Measurements from ENCODE around the gene TTC12. TPM values are rescaled to one million over a fixed set of nuclear protein-coding genes. Genes with fewer than 3 reads are reported as not detected.

Gene TTC12
- total and polyA plus RNA-seq, 2 experiments from 2014 or later, result 6.7 to 7.7 TPM

- Histone ChIP-seq H3K36me3 (ENCODE audit: low read depth) (no peaks in the 10 kb centered on the region), H3F3A (ENCODE audit: insufficient read depth) (no peaks in the 10 kb centered on the region), H3K9me2 (ENCODE audit: insufficient read depth) (no peaks in the 10 kb centered on the region), H2AFZ (no peak overlapping the region), H3K27ac (no peak overlapping the region), H4K20me1 (ENCODE audit: insufficient read depth) (no peaks in the 10 kb centered on the region), H3K79me2 (ENCODE audit: insufficient read depth) (no peaks in the 10 kb centered on the region), H3K4me1 (ENCODE audit: insufficient read depth) (no peaks in the 10 kb centered on the region), H3K4me3 (no peak overlapping the region), H3K27me3 (replicated peaks; ENCODE audit: insufficient read depth) (no peaks in the 10 kb centered on the region; the same call in none of the 2 replicates), H3K9ac (no peak overlapping the region), H3K9me3 (ENCODE audit: low read depth) (no peaks in the 10 kb centered on the region), H3K4me2 (ENCODE audit: unreplicated experiment) (no peak overlapping the region)
- in situ Hi-C loops (cut with MboI), result loop anchor here (10.0 kb wide), 3 partner anchors 492 to 1002 kb away; no protein-coding TSS in a partner anchor
- WGBS, 2 experiments (ENCODE audit: low coverage in 1 of 2, low lambda C conversion rate in 2 of 2, missing lambda C conversion rate in 2 of 2), result 59 to 60% methylated on average over 11 of the region's 11 CpGs
- no peak for TF ChIP-seq EZH2phosphoT487 (IDR thresholded peaks at IDR 0.05; ENCODE audit: insufficient read depth, low read depth)
- TF ChIP-seq EZH2 (IDR thresholded peaks at IDR 0.05; ENCODE audit: insufficient read depth, poor library complexity, severe bottlenecking), result no peak
- peak; percentile 39 for DNase-seq
Measured at GRCh38 chr11:113286509-113287497, 27.6 kb upstream of the TTC12 start.

GRCh38 chr11:113287801-113288200, 26.6 kb upstream of the TTC12 start:
- H3K4me3 ChIP-seq, result no peak overlapping the region
- TF ChIP-seq EZH2phosphoT487 (IDR thresholded peaks at IDR 0.05; ENCODE audit: insufficient read depth, low read depth) (no peak), EZH2 (IDR thresholded peaks at IDR 0.05; ENCODE audit: insufficient read depth, poor library complexity, severe bottlenecking) (no peak)
- H3K9me2 ChIP-seq (ENCODE audit: insufficient read depth), result no peaks in the 10 kb centered on the region
- DNase-seq, result no peak
- WGBS, 2 experiments (ENCODE audit: low coverage in 1 of 2, low lambda C conversion rate in 2 of 2, missing lambda C conversion rate in 2 of 2), result 63 to 70% methylated on average over 3 of the region's 3 CpGs
- H3K4me2 ChIP-seq (ENCODE audit: unreplicated experiment), result no peak overlapping the region
- in situ Hi-C loops (cut with MboI), result loop anchor here (10.0 kb wide), 3 partner anchors 493 to 1003 kb away; no protein-coding TSS in a partner anchor
- no peaks in the 10 kb centered on the region for H3K79me2 ChIP-seq (ENCODE audit: insufficient read depth)
- no peak overlapping the region for H3K27ac ChIP-seq
- H4K20me1 ChIP-seq (ENCODE audit: insufficient read depth), result no peaks in the 10 kb centered on the region
- no peaks in the 10 kb centered on the region for H3K9me3 ChIP-seq (ENCODE audit: low read depth)
- H3K4me1 ChIP-seq (ENCODE audit: insufficient read depth), result no peaks in the 10 kb centered on the region
- no peaks in the 10 kb centered on the region for H3K36me3 ChIP-seq (ENCODE audit: low read depth)
- no peaks in the 10 kb centered on the region for H3F3A ChIP-seq (ENCODE audit: insufficient read depth)
- H3K9ac ChIP-seq, result no peak overlapping the region
- H2AFZ ChIP-seq, result no peak overlapping the region
- peaks cover 4% of the 10 kb centered on the region for H3K27me3 ChIP-seq (replicated peaks; ENCODE audit: insufficient read depth)

GRCh38 chr11:113288286-113288863, 26.0 kb upstream of the TTC12 start:
- Histone ChIP-seq H3K27ac (no peak overlapping the region), H3K9me2 (ENCODE audit: insufficient read depth) (no peaks in the 10 kb centered on the region), H3K4me2 (ENCODE audit: unreplicated experiment) (no peak overlapping the region), H2AFZ (no peak overlapping the region), H4K20me1 (ENCODE audit: insufficient read depth) (no peaks in the 10 kb centered on the region), H3K4me3 (no peak overlapping the region), H3K4me1 (ENCODE audit: insufficient read depth) (no peaks in the 10 kb centered on the region), H3F3A (ENCODE audit: insufficient read depth) (no peaks in the 10 kb centered on the region), H3K36me3 (ENCODE audit: low read depth) (no peaks in the 10 kb centered on the region), H3K9me3 (ENCODE audit: low read depth) (no peaks in the 10 kb centered on the region), H3K27me3 (replicated peaks; ENCODE audit: insufficient read depth) (peaks cover 9% of the 10 kb centered on the region), H3K79me2 (ENCODE audit: insufficient read depth) (no peaks in the 10 kb centered on the region), H3K9ac (no peak overlapping the region)
- TF ChIP-seq EZH2phosphoT487 (IDR thresholded peaks at IDR 0.05; ENCODE audit: insufficient read depth, low read depth) (no peak), EZH2 (IDR thresholded peaks at IDR 0.05; ENCODE audit: insufficient read depth, poor library complexity, severe bottlenecking) (no peak)
- no peak for DNase-seq
- in situ Hi-C loops (cut with MboI), result loop anchor here (10.0 kb wide), 3 partner anchors 494 to 1004 kb away; no protein-coding TSS in a partner anchor
- WGBS, 2 experiments (ENCODE audit: low coverage in 1 of 2, low lambda C conversion rate in 2 of 2, missing lambda C conversion rate in 2 of 2), result 84 to 86% methylated on average over 6 of the region's 6 CpGs

GRCh38 chr11:113289431-113290187, 24.8 kb upstream of the TTC12 start:
- peaks cover 17% of the 10 kb centered on the region for H3K27me3 ChIP-seq (replicated peaks; ENCODE audit: insufficient read depth)
- no peak overlapping the region for H2AFZ ChIP-seq
- WGBS, 2 experiments (ENCODE audit: low coverage in 1 of 2, low lambda C conversion rate in 2 of 2, missing lambda C conversion rate in 2 of 2), result 33 to 42% methylated on average over 10 of the region's 10 CpGs
- H3K27ac ChIP-seq, result no peak overlapping the region
- in situ Hi-C loops (cut with MboI), result loop anchor here (10.0 kb wide), 3 partner anchors 495 to 1005 kb away; no protein-coding TSS in a partner anchor
- no peaks in the 10 kb centered on the region for H4K20me1 ChIP-seq (ENCODE audit: insufficient read depth)
- no peak for TF ChIP-seq EZH2phosphoT487 (IDR thresholded peaks at IDR 0.05; ENCODE audit: insufficient read depth, low read depth)
- no peak for TF ChIP-seq EZH2 (IDR thresholded peaks at IDR 0.05; ENCODE audit: insufficient read depth, poor library complexity, severe bottlenecking)
- H3F3A ChIP-seq (ENCODE audit: insufficient read depth), result no peaks in the 10 kb centered on the region
- H3K9ac ChIP-seq, result no peak overlapping the region
- no peaks in the 10 kb centered on the region for H3K79me2 ChIP-seq (ENCODE audit: insufficient read depth)
- no peaks in the 10 kb centered on the region for H3K9me2 ChIP-seq (ENCODE audit: insufficient read depth)
- H3K9me3 ChIP-seq (ENCODE audit: low read depth), result no peaks in the 10 kb centered on the region
- DNase-seq, result peak; percentile 71
- no peaks in the 10 kb centered on the region for H3K36me3 ChIP-seq (ENCODE audit: low read depth)
- no peaks in the 10 kb centered on the region for H3K4me1 ChIP-seq (ENCODE audit: insufficient read depth)
- H3K4me2 ChIP-seq (ENCODE audit: unreplicated experiment), result no peak overlapping the region
- no peak overlapping the region for H3K4me3 ChIP-seq
